ENCODE results near the gene IFNG.

IFNG gene

DNA sequence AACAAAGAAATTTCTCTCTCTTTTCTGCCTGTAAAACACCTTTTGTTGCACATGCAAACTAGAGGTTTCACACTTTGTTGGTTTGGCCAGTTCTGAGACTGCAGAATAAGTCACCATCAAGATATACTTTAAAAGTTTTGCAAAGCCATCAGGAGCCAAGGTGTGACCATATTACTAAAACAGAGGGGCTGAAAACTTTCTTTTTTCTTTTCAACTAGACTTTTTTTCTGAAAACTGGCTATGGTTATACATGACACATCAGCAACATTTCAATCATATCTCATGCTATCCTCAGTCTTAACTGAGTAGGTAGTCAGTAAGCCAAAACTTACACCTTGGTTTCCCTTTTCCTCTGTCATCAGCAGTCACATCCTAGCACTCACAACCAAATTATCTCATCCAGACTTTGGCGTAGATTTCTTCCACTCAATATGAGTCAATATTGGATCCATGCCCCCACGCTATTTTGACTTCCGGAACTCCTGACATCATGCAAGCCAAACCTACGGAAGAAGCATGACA lies 4.1 kb upstream of the IFNG start:
- DNase-seq: no peak

GRCh38 chr12:68162374-68162773 lies 2.8 kb upstream of the IFNG start:
- no peak for DNase-seq

DNA sequence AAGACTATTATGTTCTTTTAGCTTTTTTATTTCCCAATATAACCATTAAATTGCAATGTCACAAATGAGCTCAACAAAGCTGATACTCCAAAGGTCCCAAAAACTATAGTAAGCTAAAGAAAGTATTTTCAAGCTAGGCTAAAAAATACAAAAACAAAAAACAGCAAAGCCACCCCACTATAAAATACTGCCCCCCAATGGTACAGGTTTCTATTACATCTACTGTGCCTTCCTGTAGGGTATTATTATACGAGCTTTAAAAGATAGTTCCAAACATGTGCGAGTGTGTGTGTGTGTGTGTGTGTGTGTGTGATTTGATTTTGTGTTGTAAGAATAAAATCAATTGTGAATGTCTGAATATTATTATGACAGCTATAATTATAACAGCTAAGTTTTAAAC lies 1.1 kb downstream of the IFNG start:
- DNase-seq: no peak

GRCh38 chr12:68157380-68157779 lies 2.2 kb downstream of the IFNG start:
- DNase-seq: peak; percentile 31

DNA sequence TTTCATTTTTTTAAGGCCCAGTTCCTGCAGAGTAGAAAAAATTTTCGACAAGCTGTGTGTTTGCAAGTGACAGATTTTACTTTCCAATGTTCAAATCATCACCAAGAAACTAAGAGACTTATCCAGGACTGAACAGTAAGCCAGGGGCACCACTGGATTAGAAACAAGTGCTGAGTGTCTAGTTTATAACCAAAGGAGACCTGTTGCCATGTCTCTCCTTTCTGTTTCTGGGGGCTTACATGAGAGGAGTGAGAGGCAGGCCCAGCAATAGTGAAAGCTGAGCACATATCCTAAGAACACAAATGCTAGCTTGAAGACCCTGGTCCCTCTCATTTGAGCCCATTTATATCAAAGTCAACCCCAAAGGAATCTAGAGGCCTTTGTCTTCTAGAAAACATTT lies 2.9 kb downstream of the IFNG start:
- no peak for DNase-seq

DNA sequence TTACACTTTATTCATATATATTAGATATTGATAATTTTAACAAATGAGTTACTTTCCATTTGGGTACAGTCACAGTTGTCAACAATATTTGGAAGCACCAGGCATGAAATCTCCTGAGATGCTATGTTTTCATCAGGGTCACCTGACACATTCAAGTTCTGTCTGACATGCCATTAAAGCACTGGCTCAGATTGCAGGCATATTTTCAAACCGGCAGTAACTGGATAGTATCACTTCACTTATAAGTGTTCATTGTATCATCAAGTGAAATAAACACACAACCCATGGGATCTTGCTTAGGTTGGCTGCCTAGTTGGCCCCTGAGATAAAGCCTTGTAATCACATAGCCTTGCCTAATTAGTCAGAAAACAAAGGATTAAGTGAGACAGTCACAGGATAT lies 4.8 kb downstream of the IFNG start:
- DNase-seq: no peak

- no peak for DNase-seq
Measured at GRCh38 chr12:68148261-68148951, 11.1 kb downstream of the IFNG start.

- no peak for DNase-seq
Measured at GRCh38 chr12:68140556-68140955, 19.0 kb downstream of the IFNG start.

DNA sequence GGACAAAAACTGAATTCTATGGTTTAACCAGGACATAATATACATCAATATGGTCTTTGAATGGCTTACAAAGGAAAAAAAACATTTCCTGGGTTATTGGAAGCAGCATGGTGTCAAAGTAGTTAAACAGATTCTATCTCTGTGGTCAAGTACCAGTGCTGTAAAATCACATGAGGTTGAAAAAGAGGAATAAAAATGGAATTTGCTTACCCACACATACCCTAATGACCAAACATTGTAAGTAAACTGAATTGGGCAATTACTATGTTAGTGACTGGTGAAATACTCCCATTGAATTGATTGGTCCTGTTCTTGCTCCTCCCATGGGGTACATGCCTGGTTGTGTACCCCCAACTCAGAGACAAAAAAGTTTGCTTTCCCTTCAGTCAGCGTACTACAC lies 19.6 kb downstream of the IFNG start:
- no peak for DNase-seq

- DNase-seq: no peak
Measured at GRCh38 chr12:68139001-68139400, 20.5 kb downstream of the IFNG start.

DNA sequence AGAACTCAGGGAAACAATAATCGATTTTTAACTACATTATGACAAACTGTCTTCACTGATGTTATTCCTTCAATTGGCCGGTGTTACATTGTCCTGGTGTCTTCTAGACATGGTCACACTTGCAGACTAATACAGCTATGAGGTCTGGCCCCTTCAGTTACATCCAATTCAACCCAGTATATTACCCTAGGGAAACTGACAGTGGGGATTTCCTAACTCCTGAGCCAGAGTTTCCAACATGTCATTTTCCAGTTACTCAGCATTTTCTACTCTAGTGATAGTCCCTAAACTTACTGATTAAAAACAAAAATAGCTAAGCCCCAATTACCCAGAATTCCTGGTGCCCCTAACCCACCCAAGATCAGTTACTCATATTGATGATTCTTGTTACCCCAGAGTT lies 21.1 kb downstream of the IFNG start:
- no peak for DNase-seq

DNA sequence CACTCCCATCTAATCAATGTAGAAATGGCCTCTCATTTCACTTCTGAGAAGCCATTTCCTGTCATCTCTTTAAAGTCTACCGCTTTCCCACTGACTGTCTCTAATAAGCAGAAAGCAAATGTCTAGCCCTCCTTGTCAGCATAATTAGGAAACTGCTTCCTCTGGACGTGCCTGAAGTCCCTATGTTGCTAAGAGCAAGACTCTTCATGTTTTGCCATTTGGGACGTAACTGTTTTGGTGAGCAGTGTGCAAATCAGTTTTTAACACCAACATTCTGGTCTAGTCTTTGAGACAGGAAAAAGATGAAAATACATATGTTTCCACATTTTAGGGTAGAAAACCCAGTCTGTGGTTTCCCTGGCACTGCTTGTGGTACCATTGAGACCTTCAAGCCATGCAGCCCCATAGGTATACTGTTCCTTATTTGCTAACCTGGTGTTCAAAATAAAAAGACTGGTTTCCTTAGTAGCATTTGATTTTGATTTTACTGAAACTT lies 22.2 kb downstream of the IFNG start:
- DNase-seq: no peak

- no peak for DNase-seq
Measured at GRCh38 chr12:68135520-68135919, 24.0 kb downstream of the IFNG start.

DNA sequence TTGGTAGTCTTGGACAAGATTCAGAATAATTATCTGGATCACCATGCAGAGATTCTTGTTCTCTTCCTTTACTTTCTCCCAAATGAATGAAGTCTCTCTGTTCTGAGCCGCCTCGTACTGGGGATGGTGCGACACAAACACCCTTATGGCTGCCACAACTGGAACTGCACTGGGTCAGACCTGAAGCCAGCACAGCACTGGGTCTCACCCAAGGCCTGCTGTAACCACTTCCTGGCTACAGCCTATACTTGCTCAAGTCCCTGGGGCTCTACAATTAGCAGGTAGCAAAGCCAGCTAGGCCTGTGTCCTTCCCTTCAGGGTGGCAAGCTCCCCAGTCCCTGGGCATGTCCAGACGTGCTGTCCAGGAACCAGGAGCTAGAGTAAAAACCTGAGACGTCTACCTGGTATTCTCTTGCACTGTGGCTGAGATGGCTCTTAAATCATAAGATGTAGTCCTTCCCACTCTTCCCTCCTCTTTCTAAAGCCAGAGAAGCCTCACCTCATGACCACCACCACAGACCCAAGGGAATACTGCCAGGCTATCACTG lies 27.6 kb downstream of the IFNG start:
- DNase-seq: no peak

DNA sequence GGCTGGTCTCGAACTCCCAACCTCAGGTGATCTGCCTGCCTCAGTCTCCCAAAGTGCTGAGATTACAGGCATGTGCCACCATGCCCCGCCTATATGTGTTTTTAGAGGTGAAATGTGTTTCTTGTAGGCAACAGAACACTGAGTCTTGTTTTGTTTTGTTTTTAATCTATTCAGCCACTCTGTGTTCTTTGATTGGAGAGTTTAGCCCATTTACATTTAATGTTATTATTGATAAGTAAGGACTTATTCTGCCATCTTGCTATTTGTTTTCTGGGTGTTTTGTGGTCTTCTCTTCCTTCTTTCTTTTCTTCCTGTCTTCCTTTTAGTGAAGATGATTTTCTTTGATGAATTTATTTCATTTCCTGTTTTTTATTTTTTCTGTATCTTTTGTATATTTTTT lies 29.6 kb downstream of the IFNG start:
- DNase-seq: no peak

DNA sequence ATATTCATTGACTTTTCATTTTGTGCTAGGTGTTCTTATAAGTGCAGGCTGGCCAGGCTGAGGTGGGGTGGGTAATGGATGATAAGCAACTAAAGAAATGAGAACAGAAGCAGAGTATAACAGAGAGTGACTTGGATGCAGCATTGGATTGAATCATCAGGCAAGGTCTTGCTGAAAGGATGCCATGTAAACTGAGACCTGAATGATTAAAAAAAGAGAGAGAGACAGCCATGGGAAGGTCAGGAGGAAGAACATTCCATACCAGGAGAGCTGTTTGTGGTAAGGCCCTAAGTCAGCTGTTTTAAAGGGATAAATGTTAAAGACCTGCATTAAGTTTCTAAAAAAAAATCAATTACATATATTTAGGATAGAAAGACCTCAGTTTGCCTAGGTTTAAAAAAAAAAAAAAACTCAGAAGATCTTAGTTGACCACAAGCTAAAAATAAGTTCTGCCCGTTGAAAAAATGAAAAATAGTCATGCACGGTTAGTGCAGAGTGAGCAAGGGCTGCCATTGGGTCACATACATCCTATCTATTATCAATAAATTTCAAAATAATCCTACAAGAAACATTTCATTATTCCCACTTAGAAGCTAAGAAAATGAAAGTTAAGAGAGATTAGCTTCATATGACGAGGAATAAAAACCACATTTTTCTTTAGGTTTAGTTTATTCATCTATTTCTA lies 37.2 kb downstream of the IFNG start:
- DNase-seq: no peak

DNA sequence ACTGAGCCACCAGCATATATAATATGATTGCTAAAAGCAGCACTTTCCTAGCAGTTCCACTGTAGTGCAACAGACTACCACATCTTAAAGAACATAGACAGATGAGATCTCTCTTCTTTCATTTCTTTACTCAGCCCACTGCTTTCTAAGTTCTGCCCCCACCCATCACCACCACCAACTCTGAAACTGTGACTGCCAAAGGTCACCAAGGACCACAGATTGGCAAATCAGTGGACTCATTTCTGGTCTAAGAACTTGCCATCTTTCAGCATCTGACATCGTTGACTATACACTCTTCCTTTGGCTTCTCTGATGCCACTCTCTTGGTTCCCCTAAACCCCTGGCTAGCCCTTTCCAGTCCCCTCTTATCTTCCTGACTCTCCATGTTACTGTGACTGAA lies 38.4 kb downstream of the IFNG start:
- peak; percentile 70 for DNase-seq

GRCh38 chr12:68119724-68120211 lies 39.8 kb downstream of the IFNG start:
- DNase-seq: peak; percentile 84

- peak; percentile 44 for DNase-seq
Measured at GRCh38 chr12:68119250-68119649, 40.3 kb downstream of the IFNG start.

DNA sequence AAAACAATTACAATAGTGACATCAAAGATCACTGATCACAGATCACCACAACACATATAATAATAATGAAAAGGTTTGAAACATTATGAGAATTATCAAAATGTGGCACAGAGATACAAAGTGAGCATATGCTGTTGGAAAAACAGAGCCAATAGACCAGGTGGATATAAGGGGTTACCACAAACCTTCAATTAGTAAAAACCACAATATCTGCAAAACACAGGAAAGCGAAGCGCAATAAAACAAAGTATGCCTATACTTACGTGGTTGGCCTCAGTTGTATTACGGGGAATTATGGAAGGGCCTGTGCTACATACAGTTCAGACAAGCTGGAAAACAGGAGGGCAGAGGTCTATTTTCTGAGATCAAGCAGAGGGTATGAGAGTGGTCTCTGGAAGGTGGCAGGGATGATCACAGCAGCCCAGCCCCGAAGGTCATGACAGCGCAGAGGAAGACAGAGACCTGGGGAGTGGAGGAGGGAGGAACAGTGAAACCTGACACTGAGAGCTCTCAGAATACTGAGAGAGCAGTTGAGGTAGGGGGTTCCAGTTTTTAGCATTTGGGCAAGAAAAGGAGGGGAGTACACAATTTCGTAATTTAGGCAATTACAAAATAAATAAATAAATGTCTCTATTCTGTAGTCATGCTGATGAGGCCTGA lies 41.3 kb downstream of the IFNG start:
- no peak for DNase-seq

DNA sequence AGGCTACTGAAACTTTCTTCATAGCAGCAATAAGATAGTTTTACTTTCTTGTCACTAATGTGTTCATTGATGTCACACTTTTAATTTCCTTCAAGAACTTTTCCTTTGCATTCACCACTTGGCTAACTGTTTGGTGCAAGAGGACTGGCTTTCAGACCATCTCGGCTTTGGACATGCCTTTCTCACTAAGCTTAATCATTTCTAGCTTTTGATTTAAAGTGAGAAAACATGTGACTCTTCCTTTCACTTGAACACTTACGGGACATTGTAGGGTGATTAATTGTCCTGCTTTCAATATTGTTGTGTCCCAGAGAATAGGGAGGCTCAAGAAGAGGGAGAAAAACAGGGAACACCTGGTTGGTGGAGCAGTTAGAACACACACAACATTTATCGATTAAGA lies 41.9 kb downstream of the IFNG start:
- DNase-seq: no peak

GRCh38 chr12:68115281-68115680 lies 44.3 kb downstream of the IFNG start:
- DNase-seq: no peak

DNA sequence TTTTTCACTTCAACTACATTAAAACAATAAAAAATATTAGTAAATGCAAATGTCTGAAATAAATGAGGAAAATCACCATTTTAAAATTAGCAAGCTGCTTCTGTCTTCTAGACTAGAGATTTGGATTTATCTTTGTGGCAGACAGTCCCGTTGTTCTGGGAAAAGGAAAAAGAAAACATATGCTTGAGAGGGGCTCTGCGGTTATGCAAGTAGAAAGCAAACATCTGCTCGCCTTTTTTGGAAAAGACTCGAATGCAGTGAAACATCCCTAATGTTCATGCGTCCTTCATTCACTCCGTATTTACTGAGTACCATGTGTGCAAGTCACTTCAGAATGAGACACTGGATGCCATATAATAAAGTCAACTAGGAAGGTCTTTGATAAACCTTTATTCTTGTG lies 44.9 kb downstream of the IFNG start:
- no peak for DNase-seq

Measured in activated CD4-positive, alpha-beta T cell treated with anti-CD3 and anti-CD28 coated beads for 48 hours (primary cell).